Measurements from ENCODE around the gene PM20D1. TPM values are rescaled to one million over a fixed set of nuclear protein-coding genes. Genes with fewer than 3 reads are reported as not detected.

Gene PM20D1
- total RNA-seq, 1 donor from 2014 or later = not detected

DNA sequence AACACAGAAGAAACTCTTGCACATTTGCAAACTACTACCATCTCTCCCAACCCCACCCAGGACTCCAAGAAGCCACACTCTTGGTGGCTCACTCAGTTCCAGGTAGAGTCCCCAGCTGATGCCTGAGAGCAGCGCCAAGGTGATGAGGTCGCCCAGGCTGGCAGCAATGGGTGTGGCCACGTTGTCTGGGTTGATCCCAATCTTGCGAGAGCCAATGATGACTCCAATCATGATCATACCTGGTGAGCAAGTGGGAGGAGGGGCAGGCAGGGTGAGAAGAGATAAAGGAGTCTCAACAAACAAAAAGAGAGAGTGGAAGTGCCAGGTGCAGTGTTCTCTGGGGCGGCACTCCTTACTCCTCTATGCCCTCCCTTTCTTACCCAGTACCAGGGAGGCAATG is 51.4 kb downstream of the PM20D1 start:
- Mint-ChIP-seq H3K36me3 (ENCODE audit: low read depth, unreplicated experiment) (peaks cover 24% of the 10 kb centered on the region), H3K4me3 (ENCODE audit: unreplicated experiment) (no peak overlapping the region), H3K27ac (ENCODE audit: unreplicated experiment) (no peak overlapping the region), H3K27me3 (ENCODE audit: unreplicated experiment) (no peaks in the 10 kb centered on the region), H3K9me3 (ENCODE audit: unreplicated experiment) (no peaks in the 10 kb centered on the region), H3K4me1 (ENCODE audit: unreplicated experiment) (no peaks in the 10 kb centered on the region)
- TF ChIP-seq, protein P1, sequence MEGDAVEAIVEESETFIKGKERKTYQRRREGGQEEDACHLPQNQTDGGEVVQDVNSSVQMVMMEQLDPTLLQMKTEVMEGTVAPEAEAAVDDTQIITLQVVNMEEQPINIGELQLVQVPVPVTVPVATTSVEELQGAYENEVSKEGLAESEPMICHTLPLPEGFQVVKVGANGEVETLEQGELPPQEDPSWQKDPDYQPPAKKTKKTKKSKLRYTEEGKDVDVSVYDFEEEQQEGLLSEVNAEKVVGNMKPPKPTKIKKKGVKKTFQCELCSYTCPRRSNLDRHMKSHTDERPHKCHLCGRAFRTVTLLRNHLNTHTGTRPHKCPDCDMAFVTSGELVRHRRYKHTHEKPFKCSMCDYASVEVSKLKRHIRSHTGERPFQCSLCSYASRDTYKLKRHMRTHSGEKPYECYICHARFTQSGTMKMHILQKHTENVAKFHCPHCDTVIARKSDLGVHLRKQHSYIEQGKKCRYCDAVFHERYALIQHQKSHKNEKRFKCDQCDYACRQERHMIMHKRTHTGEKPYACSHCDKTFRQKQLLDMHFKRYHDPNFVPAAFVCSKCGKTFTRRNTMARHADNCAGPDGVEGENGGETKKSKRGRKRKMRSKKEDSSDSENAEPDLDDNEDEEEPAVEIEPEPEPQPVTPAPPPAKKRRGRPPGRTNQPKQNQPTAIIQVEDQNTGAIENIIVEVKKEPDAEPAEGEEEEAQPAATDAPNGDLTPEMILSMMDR (IDR thresholded peaks at IDR 0.05; ENCODE audit: unreplicated experiment) = no peak
- no peak for DNase-seq (ENCODE audit: low spot score)

DNA sequence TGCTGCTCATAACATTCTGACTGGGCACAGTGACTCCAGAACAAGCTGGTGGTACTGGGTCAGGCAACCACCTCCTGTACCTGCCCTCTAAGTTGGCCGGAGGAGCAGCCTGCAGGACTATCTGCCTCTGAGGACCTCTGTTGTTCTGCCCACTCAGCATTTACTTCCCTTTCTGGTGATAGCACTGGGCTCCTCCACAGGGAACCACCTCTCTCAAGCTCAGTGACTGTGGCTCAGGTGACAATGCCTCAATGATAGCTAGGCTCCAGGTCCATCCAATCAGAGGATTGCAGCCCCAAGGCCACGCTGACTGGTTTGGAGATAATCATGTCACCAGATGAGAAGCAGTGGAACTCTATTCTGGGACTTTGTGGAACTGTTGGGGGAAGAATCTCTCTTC is 52.8 kb downstream of the PM20D1 start:
- DNase-seq (ENCODE audit: low spot score) = no peak
- no peaks in the 10 kb centered on the region for H3K9me3 Mint-ChIP-seq (ENCODE audit: unreplicated experiment)
- no peak overlapping the region for H3K27ac Mint-ChIP-seq (ENCODE audit: unreplicated experiment)
- no peaks in the 10 kb centered on the region for H3K4me1 Mint-ChIP-seq (ENCODE audit: unreplicated experiment)
- H3K36me3 Mint-ChIP-seq (ENCODE audit: low read depth, unreplicated experiment) = peaks cover 24% of the 10 kb centered on the region
- no peak overlapping the region for H3K4me3 Mint-ChIP-seq (ENCODE audit: unreplicated experiment)
- TF ChIP-seq, protein P1 (IDR thresholded peaks at IDR 0.05; ENCODE audit: unreplicated experiment) = no peak
- H3K27me3 Mint-ChIP-seq (ENCODE audit: unreplicated experiment) = no peaks in the 10 kb centered on the region

DNA sequence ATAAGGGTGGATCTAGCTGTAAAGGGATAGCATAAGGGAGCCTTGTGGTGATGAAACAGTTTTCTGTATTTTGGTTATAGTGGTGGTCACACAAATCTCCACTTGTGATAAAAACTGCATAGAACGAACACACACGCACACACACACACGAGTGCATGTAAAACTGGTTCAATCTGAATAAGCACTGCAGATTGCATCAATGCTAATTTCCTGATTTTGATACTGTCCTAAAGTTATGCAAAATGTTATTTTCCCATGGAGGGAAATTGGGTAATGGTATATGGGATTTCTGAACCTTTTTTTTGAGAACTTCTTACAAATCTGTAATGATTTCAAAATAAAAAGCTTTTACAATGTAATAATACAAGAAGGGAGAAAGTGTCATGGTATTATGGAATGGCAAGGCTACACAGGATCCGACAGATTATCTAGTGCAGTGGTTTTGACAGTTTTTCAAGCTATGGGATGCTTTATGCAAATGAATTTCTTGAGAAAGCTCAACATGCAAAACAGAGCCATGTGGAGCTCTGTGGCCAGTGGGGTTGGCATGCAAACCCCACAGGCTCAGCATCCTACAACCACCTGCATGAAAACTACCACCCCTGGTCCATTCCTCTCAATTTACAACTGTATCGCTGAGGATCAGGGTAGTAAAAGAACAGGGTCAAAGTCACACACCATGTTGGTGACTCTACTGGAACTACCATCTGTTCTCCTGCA is 55.8 kb downstream of the PM20D1 start:
- peaks cover 28% of the 10 kb centered on the region for H3K36me3 Mint-ChIP-seq (ENCODE audit: low read depth, unreplicated experiment)
- TF ChIP-seq, protein P1 (IDR thresholded peaks at IDR 0.05; ENCODE audit: unreplicated experiment) = no peak
- H3K27ac Mint-ChIP-seq (ENCODE audit: unreplicated experiment) = no peak overlapping the region
- H3K4me3 Mint-ChIP-seq (ENCODE audit: unreplicated experiment) = no peak overlapping the region
- no peaks in the 10 kb centered on the region for H3K9me3 Mint-ChIP-seq (ENCODE audit: unreplicated experiment)
- no peak for DNase-seq (ENCODE audit: low spot score)
- peaks cover 1% of the 10 kb centered on the region for H3K27me3 Mint-ChIP-seq (ENCODE audit: unreplicated experiment)
- no peaks in the 10 kb centered on the region for H3K4me1 Mint-ChIP-seq (ENCODE audit: unreplicated experiment)

DNA sequence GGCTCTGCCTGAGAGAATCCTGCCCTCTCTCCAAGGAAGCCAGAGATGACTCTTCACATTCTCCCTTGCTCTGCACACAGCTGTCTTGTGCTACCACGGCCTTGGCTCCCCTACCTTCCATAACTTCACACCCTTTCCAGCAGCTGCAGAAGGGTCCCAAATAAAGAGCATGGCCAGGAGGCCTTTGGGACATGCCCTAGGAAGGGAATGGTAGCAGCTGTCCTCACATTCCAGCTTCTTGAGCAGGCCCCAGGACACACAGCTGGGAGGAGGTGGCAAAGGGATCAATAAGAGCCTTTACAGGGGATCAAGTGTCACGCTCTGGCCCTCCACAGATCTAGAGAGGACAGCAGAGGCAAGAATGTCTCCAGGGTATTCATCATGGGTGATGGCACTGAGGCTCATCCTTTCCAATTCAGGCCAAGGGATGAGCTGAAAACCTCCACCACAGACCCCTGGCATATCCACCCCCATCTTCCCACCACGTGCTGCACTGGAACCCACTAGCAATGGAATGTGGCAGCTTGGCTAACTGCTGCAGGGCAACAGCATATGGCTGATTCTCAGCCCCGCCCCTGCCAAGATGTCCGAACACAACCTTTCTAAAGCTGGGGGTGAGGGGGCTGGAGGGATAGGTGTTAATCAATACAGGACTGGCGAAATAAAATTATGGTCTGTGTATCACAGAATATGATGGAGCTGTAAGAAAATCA is 56.8 kb downstream of the PM20D1 start:
- H3K27ac Mint-ChIP-seq (ENCODE audit: unreplicated experiment) = no peak overlapping the region
- H3K4me3 Mint-ChIP-seq (ENCODE audit: unreplicated experiment) = no peak overlapping the region
- DNase-seq (ENCODE audit: low spot score) = no peak
- TF ChIP-seq, protein P1 (IDR thresholded peaks at IDR 0.05; ENCODE audit: unreplicated experiment) = no peak
- H3K4me1 Mint-ChIP-seq (ENCODE audit: unreplicated experiment) = no peaks in the 10 kb centered on the region
- H3K9me3 Mint-ChIP-seq (ENCODE audit: unreplicated experiment) = no peaks in the 10 kb centered on the region
- H3K36me3 Mint-ChIP-seq (ENCODE audit: low read depth, unreplicated experiment) = peaks cover 20% of the 10 kb centered on the region
- H3K27me3 Mint-ChIP-seq (ENCODE audit: unreplicated experiment) = peaks cover 1% of the 10 kb centered on the region

DNA sequence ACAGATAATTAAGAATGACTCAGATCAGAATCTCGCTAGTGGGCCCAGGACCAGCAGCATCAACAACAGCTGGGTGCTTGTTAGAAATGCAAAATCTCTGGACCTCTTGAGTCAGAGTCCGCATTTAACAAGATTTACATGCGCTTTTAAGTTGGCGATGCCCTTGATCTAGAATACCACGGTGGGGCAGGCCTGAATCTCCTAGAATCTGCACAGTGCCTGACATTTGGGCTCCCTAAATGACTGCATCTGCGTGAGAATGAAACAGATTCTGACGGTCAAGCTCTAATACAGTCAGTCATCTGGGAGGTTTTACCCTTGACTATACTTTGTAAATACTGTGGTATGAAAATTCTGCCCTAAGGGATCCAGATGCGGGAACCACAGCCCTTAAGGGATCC is 57.5 kb downstream of the PM20D1 start:
- no peaks in the 10 kb centered on the region for H3K9me3 Mint-ChIP-seq (ENCODE audit: unreplicated experiment)
- no peak for DNase-seq (ENCODE audit: low spot score)
- peaks cover 5% of the 10 kb centered on the region for H3K4me1 Mint-ChIP-seq (ENCODE audit: unreplicated experiment)
- H3K4me3 Mint-ChIP-seq (ENCODE audit: unreplicated experiment) = no peak overlapping the region
- peaks cover 1% of the 10 kb centered on the region for H3K27me3 Mint-ChIP-seq (ENCODE audit: unreplicated experiment)
- H3K27ac Mint-ChIP-seq (ENCODE audit: unreplicated experiment) = no peak overlapping the region
- TF ChIP-seq, protein P1 (IDR thresholded peaks at IDR 0.05; ENCODE audit: unreplicated experiment) = no peak
- H3K36me3 Mint-ChIP-seq (ENCODE audit: low read depth, unreplicated experiment) = peaks cover 14% of the 10 kb centered on the region
